Measurements from ENCODE around the gene DDAH2.

The DDAH2 gene

DNA sequence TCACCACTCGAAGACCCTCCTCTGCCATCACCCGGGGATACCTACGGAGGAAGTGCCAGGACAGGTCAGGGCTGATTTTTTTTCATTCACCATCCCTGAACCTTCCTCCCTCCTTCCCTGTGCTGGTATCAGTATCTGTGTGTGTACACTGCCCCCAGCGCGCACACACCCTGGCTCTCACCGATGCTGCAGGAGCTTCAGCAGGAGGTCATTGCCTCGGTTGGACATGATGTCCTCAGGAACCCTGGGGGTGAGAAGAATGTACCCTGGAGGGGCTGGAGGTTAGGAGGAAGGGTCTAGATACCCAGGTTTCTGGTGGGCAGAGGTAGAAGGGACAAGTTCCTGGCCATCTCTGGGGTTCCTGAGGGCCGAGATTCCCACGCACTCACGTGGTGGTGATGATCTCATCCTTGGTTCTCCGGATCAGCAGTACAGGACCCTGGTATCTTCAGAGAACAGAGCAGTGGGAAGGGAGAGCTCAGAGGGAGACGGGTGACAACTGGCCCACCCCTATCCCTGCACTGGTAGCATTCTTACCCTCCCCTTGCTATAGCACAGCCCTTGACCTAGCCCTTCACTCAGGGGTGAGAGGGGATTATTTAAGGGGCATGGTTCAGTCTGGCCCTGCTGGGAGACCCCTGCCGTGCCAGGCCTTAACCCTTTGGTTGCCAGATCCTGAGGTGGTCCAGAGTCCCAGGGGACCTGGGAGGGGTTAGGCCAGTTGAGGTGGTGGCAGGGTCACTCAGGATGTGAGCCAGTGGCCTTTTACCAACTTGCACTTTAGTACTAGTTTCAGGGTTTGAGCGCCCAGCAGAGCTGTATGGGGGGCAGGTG, 41.0 kb downstream of the DDAH2 start:
- no peak for DNase-seq

DNA sequence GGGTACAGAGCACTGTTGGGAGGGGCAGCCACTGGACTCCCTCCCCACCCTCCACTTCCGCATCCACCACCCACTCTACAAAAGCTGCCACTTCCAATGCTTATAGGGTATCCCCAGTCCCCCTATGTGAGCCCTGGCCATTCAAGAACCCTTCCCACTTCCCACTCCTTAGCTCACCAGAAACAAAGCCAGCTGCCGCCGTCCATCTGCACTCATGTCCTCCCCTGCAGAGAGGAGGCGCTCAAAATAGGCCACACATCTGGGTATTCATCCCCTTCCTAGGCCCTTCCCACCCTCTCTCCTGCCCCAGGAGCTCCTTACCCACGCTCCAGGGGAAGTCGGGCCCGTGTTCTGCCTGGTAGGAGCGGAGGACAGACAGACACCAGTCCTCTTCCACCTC, 41.8 kb downstream of the DDAH2 start:
- no peak for DNase-seq

DNA sequence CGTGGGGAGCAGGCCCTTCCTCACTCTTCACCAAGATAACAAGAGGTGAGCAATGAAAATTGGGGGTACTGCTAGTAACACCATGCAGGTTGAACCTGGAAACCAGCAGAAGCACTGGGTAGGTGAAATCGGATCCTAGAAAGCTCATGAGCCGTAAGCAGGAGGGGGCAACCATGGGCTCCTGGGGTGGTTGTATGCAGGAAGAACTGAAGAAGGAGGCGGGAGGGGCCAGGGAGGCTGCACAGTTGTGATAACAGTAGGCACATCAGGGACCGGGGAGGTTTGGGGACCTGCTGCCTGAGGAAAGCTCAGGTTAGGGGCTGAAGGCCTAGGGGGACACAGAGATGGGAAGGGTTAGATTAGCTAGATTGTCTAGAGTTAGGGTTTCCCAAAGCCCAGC, 42.6 kb downstream of the DDAH2 start:
- no peak for DNase-seq

- DNase-seq: no peak
Measured at GRCh38 chr6:31683591-31683990, 45.5 kb downstream of the DDAH2 start.

DNA sequence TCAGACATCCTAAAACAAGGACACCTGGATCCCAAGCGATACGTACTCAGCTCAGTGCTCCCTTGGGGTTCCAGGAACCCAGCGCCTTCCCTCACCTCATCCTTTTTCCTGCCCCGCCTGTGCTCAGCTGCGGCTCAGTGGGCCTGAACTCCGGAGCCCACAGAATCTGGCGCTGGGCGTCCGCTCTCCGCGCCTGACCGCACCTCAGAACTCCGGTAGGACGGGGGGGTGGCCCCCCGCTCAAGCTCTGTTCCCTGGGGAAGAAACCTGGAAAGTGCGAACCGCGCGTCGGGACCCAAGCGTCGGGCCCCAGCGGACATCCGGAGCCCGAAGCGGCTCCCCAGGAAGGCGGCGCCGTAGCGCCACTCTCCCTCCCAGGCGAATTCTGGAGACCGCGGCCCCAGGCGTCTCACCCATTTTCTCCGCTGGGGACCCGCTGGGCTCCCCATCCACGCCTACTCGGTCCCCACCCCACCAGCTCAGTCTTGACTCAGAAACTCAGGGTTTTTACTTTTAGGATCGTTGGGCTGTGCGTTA, 47.9 kb downstream of the DDAH2 start:
- peak; percentile 43 for DNase-seq

DNA sequence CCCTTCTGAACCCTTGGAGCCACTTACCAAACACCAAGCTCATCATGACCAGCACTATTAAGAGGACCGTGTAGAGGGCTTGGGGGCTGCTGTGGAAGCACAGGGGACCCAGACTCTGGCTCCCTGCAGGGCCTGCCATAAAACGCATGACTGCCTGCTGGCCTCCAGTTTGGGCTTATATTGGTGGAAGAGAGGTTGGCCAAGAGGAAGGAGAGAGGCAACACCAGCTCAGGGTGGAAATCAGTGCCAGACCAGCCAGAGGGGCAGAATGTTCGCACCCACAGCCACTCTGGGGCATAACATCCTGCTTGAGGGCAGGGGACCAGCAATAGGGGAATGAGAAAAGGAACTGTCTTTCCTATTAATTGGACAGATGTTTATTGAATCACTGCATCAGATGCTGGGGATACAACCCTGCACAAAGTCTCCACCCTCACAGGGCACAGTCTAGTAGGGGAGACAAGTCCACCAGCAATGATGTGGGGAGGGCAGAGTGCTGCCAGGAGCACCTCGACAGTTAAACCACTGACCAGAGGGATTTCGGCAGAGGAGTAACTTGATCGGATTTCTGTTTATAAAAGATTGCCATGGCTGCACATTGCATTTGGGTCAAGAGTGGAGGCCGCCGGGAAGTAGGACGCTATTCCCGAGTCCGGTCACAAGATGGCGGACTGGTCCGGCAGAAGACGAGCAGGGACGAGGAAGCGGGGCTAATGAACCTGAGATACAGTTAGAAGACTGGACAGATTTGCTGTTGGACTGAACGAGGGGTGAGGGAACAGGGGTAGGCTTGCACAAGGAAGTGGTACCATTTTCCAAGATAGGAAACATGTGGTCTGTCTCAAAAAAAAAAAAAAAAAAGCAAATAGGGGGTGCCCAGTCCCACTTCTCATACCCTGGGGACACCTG, 48.6 kb downstream of the DDAH2 start, which contains the start of gene LY6G5C:
Gene LY6G5C (minus strand): TSS at position 842 of the 909 bp plus-strand sequence. CDS start 694 bp downstream, at position 148.
- peak; percentile 82 for DNase-seq

GRCh38 chr6:31677955-31678354, 51.1 kb downstream of the DDAH2 start:
- DNase-seq: no peak
